H9 (cell line): ENCODE measurements around the gene DUOXA2. TPM values are rescaled to one million over a fixed set of nuclear protein-coding genes. Genes with fewer than 3 reads are reported as not detected.

Source experiments
- DNase-seq: peaks from one replicate; pipeline ENCODE4 v3.0.0-alpha.2; 2017
- H2AFZ ChIP-seq: one replicate; pipeline ENCODE4 v1.6.1; 2013; ENCODE audit warnings: mild to moderate bottlenecking, low read length, control low read depth, moderate library complexity
- H2AK5ac ChIP-seq: 2 replicates; pipeline ENCODE4 v1.6.1; 2013; ENCODE audit warnings: low read length, control low read depth, mixed read lengths; ENCODE audit not compliant: insufficient read length
- H2BK120ac ChIP-seq: one replicate; pipeline ENCODE4 v1.6.1; 2013; ENCODE audit warnings: low read depth, mild to moderate bottlenecking, low read length, control low read depth, inconsistent platforms; ENCODE audit not compliant: poor library complexity, severe bottlenecking
- H2BK12ac ChIP-seq: 2 replicates; pipeline ENCODE4 v1.6.1; 2013; ENCODE audit warnings: low read length, control low read depth, mixed read lengths, low read depth; ENCODE audit not compliant: insufficient read length
- H2BK15ac ChIP-seq: 2 replicates; pipeline ENCODE4 v1.6.1; 2013; ENCODE audit warnings: low read depth, low read length, control low read depth
- H2BK20ac ChIP-seq: one replicate; pipeline ENCODE4 v1.6.1; 2013; ENCODE audit warnings: low read depth, mild to moderate bottlenecking, low read length, control low read depth, inconsistent platforms; ENCODE audit not compliant: poor library complexity, severe bottlenecking
- H2BK5ac ChIP-seq: 2 replicates; pipeline ENCODE4 v1.6.1; 2013; ENCODE audit warnings: low read length, control low read depth, mixed read lengths; ENCODE audit not compliant: insufficient read length
- H3K14ac ChIP-seq: 2 replicates; pipeline ENCODE4 v1.6.1; 2013; ENCODE audit warnings: low read length, control low read depth; ENCODE audit not compliant: insufficient read depth
- H3K18ac ChIP-seq: 2 replicates; pipeline ENCODE4 v1.6.1; 2013; ENCODE audit warnings: low read depth, mild to moderate bottlenecking, mixed read lengths, low read length, control low read depth; ENCODE audit not compliant: insufficient read length
- H3K23ac ChIP-seq: 2 replicates; pipeline ENCODE4 v1.6.1; 2013; ENCODE audit warnings: low read length, control low read depth, mixed read lengths, low read depth; ENCODE audit not compliant: insufficient read length
- H3K23me2 ChIP-seq: 2 replicates; pipeline ENCODE4 v1.6.1; 2013; ENCODE audit warnings: low read depth, mild to moderate bottlenecking, mixed read lengths, low read length, control low read depth; ENCODE audit not compliant: insufficient read length, poor library complexity, severe bottlenecking
- H3K27ac ChIP-seq: 2 replicates; pipeline ENCODE4 v1.5.1; 2013; ENCODE audit warnings: low read length, control low read depth, mixed read lengths, low read depth; ENCODE audit not compliant: insufficient read length
- H3K27me3 ChIP-seq: 2 replicates; pipeline ENCODE4 v1.6.1; 2013; ENCODE audit warnings: low read length, control low read depth, inconsistent platforms; ENCODE audit not compliant: insufficient read depth
- H3K4ac ChIP-seq: 2 replicates; pipeline ENCODE4 v1.6.1; 2013; ENCODE audit warnings: low read depth, mild to moderate bottlenecking, control low read depth, inconsistent platforms, low read length, moderate library complexity
- H3K4me1 ChIP-seq: 2 replicates; pipeline ENCODE4 v1.6.1; 2013; ENCODE audit warnings: low read length, control low read depth, inconsistent platforms; ENCODE audit not compliant: insufficient read depth
- H3K4me2 ChIP-seq: 2 replicates; pipeline ENCODE4 v1.6.1; 2013; ENCODE audit warnings: low read length, control low read depth, mixed read lengths; ENCODE audit not compliant: insufficient read length, insufficient read depth
- H3K56ac ChIP-seq: 2 replicates; pipeline ENCODE4 v1.6.1; 2013; ENCODE audit warnings: low read depth, mild to moderate bottlenecking, mixed read lengths, low read length, control low read depth; ENCODE audit not compliant: insufficient read length
- H3K79me1 ChIP-seq: 2 replicates; pipeline ENCODE4 v1.6.1; 2013; ENCODE audit warnings: low read depth, mild to moderate bottlenecking, moderate library complexity, low read length, control low read depth, inconsistent platforms; ENCODE audit not compliant: insufficient read depth, poor library complexity, severe bottlenecking
- H3K79me2 ChIP-seq: 2 replicates; pipeline ENCODE4 v1.6.1; 2013; ENCODE audit warnings: low read length, control low read depth, inconsistent platforms; ENCODE audit not compliant: insufficient read depth
- H3K9ac ChIP-seq: 2 replicates; pipeline ENCODE4 v1.6.1; 2013; ENCODE audit warnings: low read length, control low read depth, mixed read lengths; ENCODE audit not compliant: insufficient read length; ENCODE audit errors: extremely low read depth
- H3K9me3 ChIP-seq: one replicate; pipeline ENCODE4 v1.6.1; 2013; ENCODE audit warnings: low read depth, low read length, inconsistent platforms; ENCODE audit not compliant: control insufficient read depth
- H3T11ph ChIP-seq: one replicate; pipeline ENCODE4 v1.6.1; 2013; ENCODE audit warnings: mild to moderate bottlenecking, low read length, control low read depth, inconsistent platforms
- H4K20me1 ChIP-seq: one replicate; pipeline ENCODE4 v1.6.1; 2013; ENCODE audit not compliant: control insufficient read depth, insufficient read length, insufficient read depth
- H4K5ac ChIP-seq: 2 replicates; pipeline ENCODE4 v1.6.1; 2013; ENCODE audit warnings: low read depth, mild to moderate bottlenecking, mixed read lengths, low read length, control low read depth; ENCODE audit not compliant: insufficient read length
- H4K8ac ChIP-seq: replicated peaks from 2 replicates; pipeline ENCODE4 v1.6.1; 2013; ENCODE audit warnings: low read length, control low read depth, mixed read lengths, low read depth; ENCODE audit not compliant: insufficient read length
- H4K91ac ChIP-seq: 2 replicates; pipeline ENCODE4 v1.6.1; 2013; ENCODE audit warnings: low read depth, mild to moderate bottlenecking, moderate library complexity, mixed read lengths, low read length, control low read depth; ENCODE audit not compliant: insufficient read length
- H3K27ac Mint-ChIP-seq, 3 experiments: 2 replicates in 2 of 3; 3 replicates in 1 of 3; pipeline ENCODE4 v1.8.0; 2020 to 2021; ENCODE audit warnings: mixed read lengths in 3 of 3, mild to moderate bottlenecking in 1 of 3, moderate library complexity in 1 of 3
- H3K27me3 Mint-ChIP-seq: 2 replicates; pipeline ENCODE4 v1.8.0; 2021; ENCODE audit warnings: low read depth, mild to moderate bottlenecking, moderate library complexity, mixed read lengths
- H3K36me3 Mint-ChIP-seq, 3 experiments: 2 replicates in 2 of 3; 3 replicates in 1 of 3; pipeline ENCODE4 v1.8.0; 2020 to 2021; ENCODE audit warnings: low read depth in 3 of 3, mixed read lengths in 3 of 3; ENCODE audit not compliant: insufficient read depth in 1 of 3
- H3K4me1 Mint-ChIP-seq, 2 experiments: 2 replicates each; pipeline ENCODE4 v1.8.0; 2020; ENCODE audit warnings: mixed read lengths in 2 of 2
- H3K4me3 Mint-ChIP-seq, 2 experiments: 2 replicates in 1 of 2; 3 replicates in 1 of 2; pipeline ENCODE4 v1.8.0; 2020 to 2021; ENCODE audit warnings: mild to moderate bottlenecking in 2 of 2, mixed read lengths in 2 of 2, moderate library complexity in 1 of 2
- H3K9me3 Mint-ChIP-seq, 2 experiments: 2 replicates in 1 of 2; 3 replicates in 1 of 2; pipeline ENCODE4 v1.8.0; 2020; ENCODE audit warnings: mild to moderate bottlenecking in 2 of 2, mixed read lengths in 2 of 2, moderate library complexity in 1 of 2
- CTCF ChIP-seq: fragments of 200-600 bp; sonication (generic); conservative IDR thresholded peaks from 3 replicates; pipeline ENCODE4 v1.8.0; 2021; ENCODE audit warnings: antibody characterized with exemption, mild to moderate bottlenecking
- WGBS: extraction: QIAGEN DNeasy Blood & Tissue Kit; methylation state at CpG from one replicate; pipeline ENCODE4 v1.1.7; 2013; ENCODE audit warnings: missing lambda C conversion rate, low lambda C conversion rate, mixed read lengths; ENCODE audit not compliant: insufficient read length; ENCODE audit errors: extremely low coverage; 5-methylcytosine and 5-hydroxymethylcytosine counted together
- total RNA-seq: library from RNA; stranded (reverse); gene quantifications from 2 replicates; pipeline ENCODE4 v1.2.1, GENCODE V29; 2021

The DUOXA2 gene
- total RNA-seq, 1 experiment from 2014 or later: not detected

- Histone ChIP-seq H3K4me2 (no peak overlapping the region), H2AK5ac (no peak overlapping the region), H2BK20ac (no peak overlapping the region), H3K27ac (no peak overlapping the region), H2BK5ac (no peak overlapping the region), H2BK15ac (no peak overlapping the region), H4K8ac (no peak overlapping the region), H4K91ac (no peak overlapping the region), H3K4me1 (no peaks in the 10 kb centered on the region), H3K79me1 (no peaks in the 10 kb centered on the region), H3K9ac (no peak overlapping the region), H4K20me1 (no peaks in the 10 kb centered on the region), H3K27me3 (peaks cover 80% of the 10 kb centered on the region), H3K56ac (no peak overlapping the region), H2BK12ac (no peak overlapping the region), H3K14ac (no peak overlapping the region), H3K79me2 (no peaks in the 10 kb centered on the region), H3K9me3 (no peaks in the 10 kb centered on the region), H2AFZ (no peak overlapping the region), H3K4ac (no peak overlapping the region), H3T11ph (no peak overlapping the region), H2BK120ac (no peak overlapping the region), H4K5ac (no peak overlapping the region), H3K18ac (no peak overlapping the region), H3K23ac (no peak overlapping the region), H3K23me2 (peaks cover 11% of the 10 kb centered on the region)
- H3K36me3 Mint-ChIP-seq: peaks cover 0 to 1% (median 0%) of the 10 kb centered on the region in 3 experiments; a peak in 1 of 7 replicates
- peaks cover 94% of the 10 kb centered on the region for H3K27me3 Mint-ChIP-seq
- no peak for TF ChIP-seq CTCF
- H3K27ac Mint-ChIP-seq: no peak overlapping the region
- H3K9me3 Mint-ChIP-seq: no peaks in the 10 kb centered on the region
- peaks cover 14 to 19% of the 10 kb centered on the region in 2 experiments for H3K4me1 Mint-ChIP-seq
- no peak for DNase-seq
- no peak overlapping the region for H3K4me3 Mint-ChIP-seq
- WGBS: no CpG with 5 or more reads among the region's 3 CpGs
Measured at GRCh38 chr15:45131510-45131909, 17.4 kb downstream of the DUOXA2 start.
